Inflammatory macrophage treated with lipopolysaccharide for 4 hours (primary cell): Measurements from ENCODE around the gene NFATC2IP.
"Not testable (repeated sequence)": the region's sequence is repeated elsewhere in the genome, so short reads cannot be mapped to it uniquely, and the experiment has no call there.

Experiments used
- DNase-seq: peaks from one replicate; pipeline ENCODE4 v3.0.0-alpha.2; 2020

NFATC2IP gene

DNA sequence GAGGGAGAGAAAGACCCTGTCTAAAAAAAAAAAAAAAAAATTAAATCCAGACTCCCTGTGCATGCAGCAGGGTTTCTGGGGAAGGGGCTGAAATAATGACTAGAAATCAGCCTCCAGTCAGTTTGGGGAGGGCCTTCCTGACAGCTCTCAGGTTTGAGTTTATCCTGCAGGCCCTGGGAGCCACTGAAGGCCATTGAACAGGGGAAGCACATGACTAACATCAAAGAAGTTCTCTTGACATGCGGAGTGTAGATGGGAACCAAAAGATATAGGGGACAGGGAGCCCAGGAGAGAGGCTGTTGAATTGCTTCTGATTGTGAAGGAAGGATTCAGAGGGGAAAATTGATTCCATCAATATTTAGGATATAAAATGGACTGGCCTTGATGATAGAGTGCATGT, 22.9 kb upstream of the NFATC2IP start:
- no peak for DNase-seq

DNA sequence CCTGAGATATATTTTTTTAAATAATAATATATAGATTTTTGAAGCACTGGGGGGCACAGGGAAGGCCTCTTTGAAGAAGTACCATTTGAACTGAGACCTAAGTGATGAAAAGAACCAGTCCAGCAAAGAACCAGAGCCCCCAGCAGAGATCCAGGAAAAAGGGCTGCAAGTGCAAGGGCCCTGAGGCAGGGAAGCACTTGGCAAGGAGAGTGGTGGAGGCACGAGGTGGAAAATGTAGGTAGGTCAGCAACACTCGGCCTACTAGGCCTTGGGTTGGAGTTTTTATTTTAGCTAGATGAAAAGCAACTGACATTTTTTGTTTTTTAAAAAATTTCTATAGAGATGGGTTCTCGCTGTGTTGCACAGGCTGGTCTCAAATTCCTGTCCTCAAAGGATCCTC, 20.5 kb upstream of the NFATC2IP start:
- DNase-seq, result no peak

DNA sequence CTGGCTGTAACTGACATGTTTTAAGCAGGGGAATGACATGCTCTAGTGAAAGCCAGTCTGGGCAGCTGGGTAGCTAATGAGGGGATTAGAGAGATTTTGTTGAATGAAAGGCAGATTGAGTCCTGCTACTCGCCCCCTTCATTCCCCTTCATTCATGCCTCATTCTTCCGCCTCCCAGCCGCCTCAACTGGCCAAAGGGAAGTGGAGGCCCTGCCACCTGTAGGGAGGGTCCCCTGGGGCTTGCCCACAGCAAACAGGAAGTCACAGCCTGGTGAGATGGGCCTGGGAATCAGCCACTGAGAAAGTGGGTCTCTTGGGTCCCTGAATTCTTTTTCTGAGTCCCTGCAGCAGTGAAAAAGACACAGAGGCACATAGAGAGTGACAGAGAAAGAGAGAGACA, 20.1 kb upstream of the NFATC2IP start:
- no peak for DNase-seq

DNA sequence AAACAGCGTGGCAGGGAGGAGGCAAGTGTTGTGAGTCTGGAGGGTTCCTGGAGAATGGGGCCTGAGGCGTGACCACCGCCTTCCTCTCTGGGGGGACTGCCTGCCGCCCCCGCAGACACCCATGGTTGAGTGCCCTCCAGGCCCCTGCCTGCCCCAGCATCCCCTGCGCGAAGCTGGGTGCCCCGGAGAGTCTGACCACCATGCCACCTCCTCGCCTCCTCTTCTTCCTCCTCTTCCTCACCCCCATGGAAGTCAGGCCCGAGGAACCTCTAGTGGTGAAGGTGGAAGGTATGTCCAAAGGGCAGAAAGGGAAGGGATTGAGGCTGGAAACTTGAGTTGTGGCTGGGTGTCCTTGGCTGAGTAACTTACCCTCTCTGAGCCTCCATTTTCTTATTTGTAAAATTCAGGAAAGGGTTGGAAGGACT, 18.9 kb upstream of the NFATC2IP start, which contains the start of gene CD19:
CD19 (plus strand) TSS at position 171 of the 425 bp plus-strand sequence; CDS start at position 201, 30 bp downstream.
- no peak for DNase-seq

DNA sequence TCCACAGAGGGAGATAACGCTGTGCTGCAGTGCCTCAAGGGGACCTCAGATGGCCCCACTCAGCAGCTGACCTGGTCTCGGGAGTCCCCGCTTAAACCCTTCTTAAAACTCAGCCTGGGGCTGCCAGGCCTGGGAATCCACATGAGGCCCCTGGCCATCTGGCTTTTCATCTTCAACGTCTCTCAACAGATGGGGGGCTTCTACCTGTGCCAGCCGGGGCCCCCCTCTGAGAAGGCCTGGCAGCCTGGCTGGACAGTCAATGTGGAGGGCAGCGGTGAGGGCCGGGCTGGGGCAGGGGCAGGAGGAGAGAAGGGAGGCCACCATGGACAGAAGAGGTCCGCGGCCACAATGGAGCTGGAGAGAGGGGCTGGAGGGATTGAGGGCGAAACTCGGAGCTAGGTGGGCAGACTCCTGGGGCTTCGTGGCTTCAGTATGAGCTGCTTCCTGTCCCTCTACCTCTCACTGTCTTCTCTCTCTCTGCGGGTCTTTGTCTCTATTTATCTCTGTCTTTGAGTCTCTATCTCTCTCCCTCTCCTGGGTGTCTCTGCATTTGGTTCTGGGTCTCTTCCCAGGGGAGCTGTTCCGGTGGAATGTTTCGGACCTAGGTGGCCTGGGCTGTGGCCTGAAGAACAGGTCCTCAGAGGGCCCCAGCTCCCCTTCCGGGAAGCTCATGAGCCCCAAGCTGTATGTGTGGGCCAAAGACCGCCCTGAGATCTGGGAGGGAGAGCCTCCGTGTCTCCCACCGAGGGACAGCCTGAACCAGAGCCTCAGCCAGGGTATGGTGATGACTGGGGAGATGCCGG, 18.2 kb upstream of the NFATC2IP start:
- no peak for DNase-seq

DNA sequence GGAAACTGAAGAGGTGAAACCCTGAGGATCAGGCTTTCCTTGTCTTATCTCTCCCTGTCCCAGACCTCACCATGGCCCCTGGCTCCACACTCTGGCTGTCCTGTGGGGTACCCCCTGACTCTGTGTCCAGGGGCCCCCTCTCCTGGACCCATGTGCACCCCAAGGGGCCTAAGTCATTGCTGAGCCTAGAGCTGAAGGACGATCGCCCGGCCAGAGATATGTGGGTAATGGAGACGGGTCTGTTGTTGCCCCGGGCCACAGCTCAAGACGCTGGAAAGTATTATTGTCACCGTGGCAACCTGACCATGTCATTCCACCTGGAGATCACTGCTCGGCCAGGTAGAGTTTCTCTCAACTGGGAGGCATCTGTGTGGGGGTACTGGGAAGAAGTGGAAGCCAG, 17.6 kb upstream of the NFATC2IP start:
- no peak for DNase-seq

DNA sequence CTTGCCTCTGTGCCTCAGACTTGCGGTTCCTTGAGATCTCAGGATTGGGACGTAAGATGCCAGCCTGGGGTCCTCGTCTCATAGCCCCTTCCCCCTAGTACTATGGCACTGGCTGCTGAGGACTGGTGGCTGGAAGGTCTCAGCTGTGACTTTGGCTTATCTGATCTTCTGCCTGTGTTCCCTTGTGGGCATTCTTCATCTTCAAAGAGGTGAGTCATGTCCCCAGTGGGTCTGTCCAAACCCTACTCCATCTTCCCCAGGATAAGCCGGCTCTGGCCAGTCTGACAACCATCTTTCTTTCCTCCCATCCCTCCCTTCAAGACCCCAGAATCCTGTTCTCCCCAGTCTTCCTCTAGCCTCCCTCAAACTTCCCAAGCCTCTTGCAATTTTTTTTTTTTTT, 15.4 kb upstream of the NFATC2IP start:
- DNase-seq, result no peak

DNA sequence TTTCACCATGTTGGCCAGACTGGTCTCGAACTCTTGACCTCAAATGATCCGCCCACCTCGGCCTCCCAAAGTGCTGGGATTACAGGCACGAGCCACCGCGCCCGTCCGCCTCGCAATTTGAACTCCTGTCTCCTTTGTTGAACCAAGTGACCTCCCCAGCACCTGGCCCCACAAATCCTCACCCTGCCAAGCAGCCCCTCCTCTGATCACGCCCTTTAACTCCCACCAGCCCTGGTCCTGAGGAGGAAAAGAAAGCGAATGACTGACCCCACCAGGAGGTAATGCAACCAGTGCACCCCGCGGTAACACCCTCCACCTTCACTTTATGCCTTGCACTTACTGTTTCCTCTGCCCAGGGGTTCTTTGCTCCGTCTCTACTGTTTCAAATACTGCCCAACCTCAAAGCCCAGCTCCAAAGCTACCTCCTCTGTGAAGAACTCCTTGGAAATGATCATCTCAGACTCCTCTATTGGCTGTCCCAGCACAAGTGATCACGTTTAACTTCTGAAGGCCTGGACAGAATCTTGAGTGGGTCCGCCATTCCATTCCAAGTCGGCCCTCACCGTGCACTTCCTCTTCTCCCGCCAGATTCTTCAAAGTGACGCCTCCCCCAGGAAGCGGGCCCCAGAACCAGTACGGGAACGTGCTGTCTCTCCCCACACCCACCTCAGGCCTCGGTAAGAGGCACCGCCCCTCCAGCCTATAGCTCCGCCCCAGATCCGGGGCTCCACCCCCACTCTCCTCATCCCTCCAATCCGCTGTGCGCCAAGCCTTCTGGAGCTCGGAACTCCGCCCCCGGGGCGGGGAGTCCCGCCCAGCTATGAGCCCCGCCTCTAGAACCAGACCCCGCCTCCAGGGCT, 14.6 kb upstream of the NFATC2IP start:
- DNase-seq, result peak; percentile 97

DNA sequence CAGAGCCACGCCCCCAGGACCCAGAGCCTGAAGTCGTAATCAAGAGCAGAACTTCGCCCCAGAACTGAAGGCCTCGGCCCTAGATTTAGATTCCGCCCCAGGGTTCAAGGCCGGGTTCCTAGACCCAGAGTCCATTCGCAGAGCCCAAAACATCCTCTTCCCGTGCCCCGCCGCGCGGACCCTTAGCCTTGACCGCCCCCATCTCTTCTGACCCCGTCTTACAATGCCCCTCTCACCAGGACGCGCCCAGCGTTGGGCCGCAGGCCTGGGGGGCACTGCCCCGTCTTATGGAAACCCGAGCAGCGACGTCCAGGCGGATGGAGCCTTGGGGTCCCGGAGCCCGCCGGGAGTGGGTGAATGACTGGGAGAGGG, 14.0 kb upstream of the NFATC2IP start:
- DNase-seq, result no peak

DNA sequence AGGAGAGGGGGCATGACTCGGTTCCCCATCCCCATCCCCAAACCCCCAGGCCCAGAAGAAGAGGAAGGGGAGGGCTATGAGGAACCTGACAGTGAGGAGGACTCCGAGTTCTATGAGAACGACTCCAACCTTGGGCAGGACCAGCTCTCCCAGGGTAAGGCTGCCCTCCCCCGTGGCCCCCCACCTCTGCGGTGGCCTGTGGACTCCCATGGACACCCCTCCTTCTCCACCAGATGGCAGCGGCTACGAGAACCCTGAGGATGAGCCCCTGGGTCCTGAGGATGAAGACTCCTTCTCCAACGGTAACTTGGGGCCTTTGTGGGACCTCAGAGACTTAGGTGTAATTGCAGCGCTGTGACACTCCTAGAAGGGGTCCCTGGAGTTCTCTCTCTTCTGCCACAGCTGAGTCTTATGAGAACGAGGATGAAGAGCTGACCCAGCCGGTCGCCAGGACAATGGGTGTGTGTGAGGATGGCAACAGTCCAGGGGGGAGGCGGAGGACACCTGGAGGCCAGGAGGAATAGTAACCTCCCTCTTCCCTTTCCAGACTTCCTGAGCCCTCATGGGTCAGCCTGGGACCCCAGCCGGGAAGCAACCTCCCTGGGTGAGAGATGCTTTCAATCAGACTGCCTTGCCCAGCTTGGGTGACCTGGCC, 13.4 kb upstream of the NFATC2IP start:
- DNase-seq, result no peak

DNA sequence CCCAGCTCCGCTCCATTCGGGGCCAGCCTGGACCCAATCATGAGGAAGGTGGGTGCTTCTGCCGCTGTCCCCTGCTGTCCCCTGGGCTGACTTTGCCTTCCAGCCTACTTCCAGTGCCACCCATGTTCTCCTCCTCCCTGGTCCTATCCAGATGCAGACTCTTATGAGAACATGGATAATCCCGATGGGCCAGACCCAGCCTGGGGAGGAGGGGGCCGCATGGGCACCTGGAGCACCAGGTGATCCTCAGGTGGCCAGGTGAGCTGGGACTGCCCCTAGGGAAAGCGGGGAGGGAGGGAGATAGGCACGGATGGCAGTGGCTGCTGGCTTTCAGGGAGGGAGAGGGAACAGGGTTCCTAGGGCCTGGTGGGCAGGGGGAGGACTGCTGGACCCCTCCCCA, 12.0 kb upstream of the NFATC2IP start:
- DNase-seq, result no peak

DNA sequence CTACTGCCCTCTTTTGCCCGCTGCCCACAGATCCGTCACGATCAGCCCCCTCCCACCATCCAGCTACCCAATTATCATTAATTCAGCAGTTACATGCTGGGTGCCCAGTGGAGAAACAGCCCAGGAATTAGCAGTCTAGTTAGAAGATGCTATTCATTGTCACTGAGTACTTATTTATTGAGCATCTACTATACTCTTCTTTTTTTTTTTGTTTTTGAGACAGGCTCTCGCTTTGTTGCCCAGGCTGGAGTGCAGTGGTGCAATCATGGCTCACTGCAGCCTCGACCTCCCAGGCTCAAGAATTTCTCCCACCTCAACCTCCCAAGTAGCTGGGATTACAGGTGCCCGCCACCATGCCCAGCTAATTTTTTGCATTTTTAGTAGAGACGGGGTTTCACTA, 10.9 kb upstream of the NFATC2IP start:
- not testable (repeated sequence) for DNase-seq

DNA sequence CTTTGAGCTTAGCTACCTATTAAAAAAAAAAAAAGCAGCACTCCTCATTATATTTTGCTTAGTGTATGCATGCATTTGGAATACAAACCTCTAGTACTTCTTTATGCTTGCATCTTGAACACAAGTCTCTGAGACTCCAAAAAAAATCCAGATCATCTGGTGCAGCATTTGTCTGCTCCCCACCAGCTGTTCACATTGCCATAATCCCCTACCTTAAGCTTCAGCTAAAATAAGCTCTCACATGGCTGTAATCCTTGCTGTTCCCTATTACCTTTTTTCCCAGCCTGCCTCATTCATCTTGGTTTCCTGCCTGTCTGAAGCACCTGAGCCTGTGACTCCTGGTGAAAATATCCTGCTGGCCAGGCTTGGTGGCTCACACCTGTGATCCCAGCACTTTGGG, 7.5 kb upstream of the NFATC2IP start:
- DNase-seq, result no peak

DNA sequence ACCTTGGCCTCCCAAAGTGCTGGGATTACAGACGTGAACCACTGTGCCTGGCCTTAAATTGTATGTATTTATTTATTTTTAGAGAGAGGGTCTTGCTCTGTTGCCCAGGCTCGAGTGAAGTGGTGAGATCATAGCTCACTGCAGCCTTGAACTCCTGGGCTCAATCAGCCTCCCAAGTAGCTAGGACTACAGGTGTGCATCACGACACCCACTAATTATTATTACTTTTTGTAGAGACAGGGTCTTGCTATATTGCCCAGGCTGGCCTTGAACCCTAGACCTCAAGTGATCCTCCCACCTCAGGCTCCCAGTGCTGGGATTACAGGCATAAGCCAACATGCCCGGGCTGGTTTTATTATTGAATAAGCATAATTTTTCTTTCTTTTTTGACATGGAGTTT, 4.1 kb upstream of the NFATC2IP start:
- DNase-seq, result no peak

DNA sequence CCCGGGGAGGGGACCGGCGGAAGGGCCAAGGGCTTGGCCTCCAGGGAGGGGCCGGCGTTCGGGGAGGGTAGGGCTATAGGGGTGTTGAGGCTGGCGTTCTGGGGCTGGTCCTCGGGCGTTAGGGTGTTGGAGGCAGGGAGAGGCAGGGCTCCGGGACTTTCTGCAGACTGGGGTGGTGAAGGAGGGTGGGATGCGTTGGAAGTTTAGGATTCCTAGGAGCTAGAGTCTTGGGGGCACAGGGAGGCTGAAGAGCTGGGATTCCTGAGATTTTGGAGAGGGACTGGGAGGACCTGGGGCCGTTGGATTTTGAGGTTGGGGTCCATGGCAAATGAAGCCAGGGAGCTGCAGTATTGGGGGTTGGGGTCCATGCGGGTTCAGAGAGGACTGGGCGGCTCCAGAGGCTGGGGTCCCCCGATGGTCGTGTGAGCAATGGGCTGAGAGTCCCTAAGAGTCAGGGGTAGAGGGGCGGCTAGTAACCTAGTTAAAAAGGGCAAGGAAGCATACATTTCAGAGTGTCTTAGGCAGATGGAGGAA, 740 bp downstream of the NFATC2IP start:
- DNase-seq, result no peak

DNA sequence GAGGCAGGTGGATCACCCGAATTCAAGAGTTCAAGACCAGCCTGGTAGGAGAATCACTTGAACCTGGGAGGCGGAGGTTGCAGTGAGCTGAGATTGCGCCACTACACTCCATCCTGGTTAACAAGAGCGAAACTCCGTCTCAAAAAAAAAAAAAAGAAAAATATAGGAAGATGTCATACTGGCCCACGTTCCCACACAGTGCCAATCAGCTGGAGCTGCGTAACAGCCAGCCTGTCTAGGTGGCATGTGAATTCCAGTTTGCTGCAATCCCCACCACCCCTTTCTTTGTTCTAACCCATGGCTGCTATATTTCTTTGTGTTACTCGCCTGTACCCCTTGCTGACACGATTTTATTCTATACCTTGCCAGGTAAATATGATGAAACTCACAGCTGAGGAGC, 7.5 kb downstream of the NFATC2IP start:
- DNase-seq, result peak; percentile 55

DNA sequence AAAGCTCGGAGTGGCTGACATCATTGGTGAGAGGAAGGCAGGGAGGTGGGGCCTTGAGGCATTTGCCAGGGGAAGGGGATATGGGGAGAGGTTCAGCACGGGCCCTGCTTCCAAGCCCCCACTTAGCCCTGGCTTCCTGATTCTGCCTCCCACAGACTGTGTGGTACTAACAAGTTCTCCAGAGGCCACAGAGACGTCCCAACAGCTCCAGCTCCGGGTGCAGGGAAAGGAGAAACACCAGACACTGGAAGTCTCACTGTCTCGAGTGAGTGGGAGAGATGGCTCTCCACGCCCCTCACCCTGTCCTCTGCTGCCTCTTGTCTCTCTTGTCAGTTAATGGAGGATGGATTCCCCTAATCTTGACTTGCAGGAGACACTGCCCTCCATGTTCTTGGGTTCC, 8.1 kb downstream of the NFATC2IP start:
- DNase-seq, result no peak

DNA sequence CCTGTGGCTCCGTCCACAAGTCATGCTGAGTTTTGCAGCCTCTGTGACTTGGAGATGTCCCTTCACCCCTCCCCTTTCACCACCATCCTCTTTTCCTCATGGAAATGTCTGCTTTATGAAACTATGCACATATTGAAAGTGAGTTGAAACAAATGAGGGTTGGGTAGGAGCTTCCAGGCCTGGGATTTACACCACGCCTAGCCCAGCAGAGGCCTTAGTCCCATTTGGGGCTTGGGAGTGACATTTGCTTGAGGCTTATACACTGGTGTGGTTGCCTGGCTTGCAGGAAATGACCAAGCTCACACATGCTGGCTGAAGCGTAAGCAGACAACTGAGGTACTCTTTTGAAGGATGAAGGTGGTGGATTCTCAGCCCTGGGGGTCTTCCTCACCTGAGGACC, 13.3 kb downstream of the NFATC2IP start:
- no peak for DNase-seq

DNA sequence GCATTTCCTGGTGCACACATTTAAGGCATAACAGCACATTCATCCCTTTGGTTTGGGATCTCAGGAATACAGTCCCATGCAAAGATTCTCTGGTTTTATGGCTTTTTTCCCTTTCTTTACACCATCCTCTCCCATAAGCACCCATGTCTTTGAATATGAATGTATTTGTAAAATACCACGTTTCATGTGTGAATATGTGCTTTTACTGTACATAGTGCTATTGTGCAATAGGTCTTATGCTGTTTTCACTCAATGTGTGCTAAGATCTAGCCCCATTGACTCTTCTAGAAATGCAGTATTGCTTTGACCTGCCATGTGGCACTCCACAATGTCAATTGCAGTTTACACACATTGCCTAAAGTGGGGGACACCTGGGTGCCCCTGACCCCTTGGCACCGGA, 13.8 kb downstream of the NFATC2IP start:
- no peak for DNase-seq

DNA sequence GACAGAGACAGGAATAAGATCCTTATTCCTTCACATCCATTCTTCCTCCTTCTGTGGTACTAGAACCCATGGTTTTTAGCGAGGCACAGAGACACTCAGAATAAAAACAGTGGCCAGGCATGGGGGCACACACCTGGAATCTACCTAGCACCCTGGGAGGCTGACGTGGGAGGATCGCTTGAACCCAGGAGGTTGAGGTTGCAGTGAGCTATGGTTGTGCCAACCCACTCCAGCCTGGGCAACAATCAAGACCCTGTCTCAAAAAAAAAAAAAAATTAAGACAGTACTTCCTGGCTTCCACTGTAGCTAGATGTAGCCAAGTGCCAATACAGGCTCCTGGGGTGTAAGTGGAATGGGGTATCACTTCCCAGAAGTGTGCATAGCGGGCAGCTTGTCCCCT, 16.4 kb downstream of the NFATC2IP start:
- no peak for DNase-seq

DNA sequence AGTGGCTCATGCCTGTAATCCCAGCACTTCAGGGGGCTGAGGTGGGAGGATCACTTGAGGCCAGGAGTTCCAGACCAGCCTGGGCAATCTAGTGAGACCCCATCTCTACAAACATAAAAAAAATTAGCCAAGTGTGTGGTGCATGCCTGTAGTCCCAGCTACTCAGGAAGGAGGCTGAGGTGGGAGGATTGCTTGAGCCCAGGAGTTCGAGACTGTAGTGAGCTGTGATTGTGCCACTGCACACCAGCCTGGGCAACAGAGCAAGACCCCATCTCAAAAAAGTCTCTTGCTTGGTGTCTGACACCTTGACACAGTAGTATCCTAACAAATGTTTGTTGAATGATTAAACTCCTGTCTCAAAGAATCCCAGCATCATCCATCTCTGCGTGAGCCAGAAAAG, 19.0 kb downstream of the NFATC2IP start:
- DNase-seq, result not testable (repeated sequence)

DNA sequence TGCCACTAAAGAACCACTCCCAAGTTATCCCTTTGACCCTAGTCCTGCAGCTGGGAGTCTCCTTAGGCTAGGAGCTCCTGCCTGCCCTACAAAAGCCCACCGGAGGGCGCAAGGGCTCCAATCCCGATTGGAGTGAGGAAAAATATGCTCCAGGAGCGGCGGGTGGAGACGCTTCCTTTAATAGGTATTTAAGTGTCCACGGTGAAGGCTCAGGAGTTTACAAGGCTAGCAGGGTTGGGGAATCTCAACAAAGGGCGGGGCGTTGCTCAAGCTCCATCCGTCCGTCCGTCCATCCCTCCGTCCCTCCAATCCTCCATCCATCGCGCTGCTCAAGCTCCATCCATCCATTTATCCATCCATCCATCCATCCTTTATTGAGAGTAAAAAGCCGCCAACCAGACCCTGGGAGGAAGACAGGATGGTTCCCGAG, 23.3 kb downstream of the NFATC2IP start:
- peak; percentile 39 for DNase-seq

DNA sequence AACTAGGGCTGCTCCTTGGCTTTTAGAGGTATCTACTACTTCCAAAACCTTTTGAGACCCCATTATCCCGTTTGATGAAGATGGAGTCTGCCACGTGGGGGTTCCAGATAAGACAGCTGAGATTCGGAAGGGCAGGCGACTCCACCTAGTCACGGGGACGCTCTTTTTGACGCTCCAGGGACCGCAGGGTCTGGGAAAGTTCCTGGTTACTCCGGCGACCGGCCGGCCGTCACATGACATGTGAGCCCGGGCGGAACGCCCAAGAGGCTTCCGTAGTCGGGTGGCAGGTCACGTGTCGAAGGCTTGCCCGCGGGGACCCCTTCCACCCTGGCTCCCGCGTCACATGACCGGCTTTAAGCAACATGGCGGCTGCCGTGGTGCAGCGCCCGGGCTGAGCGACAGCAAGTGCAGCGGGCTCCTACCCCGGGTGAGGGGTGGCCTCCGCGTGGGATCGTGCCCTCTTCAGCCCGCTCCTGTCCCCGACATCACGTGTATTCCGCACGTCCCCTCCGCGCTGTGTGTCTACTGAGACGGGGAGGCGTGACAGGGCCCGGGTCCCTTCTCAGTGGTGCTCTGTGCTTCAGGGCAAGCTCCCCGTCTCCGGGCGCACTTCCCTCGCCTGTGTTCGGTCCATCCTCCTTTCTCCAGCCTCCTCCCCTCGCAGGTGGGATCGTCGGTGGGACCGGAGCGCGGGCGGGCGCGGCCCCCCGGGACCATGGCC, 23.9 kb downstream of the NFATC2IP start, which contains the start of gene SPNS1:
SPNS1 (plus strand) TSS at position 342 of the 721 bp plus-strand sequence; CDS start at position 716, 374 bp downstream.
- peak; percentile 98 for DNase-seq
